Adrenal gland (tissue), 5 donors: ENCODE measurements around the gene ZDHHC18.

Experiments
- POLR2A ChIP-seq, 2 donors: fragments of 450-650 bp; IDR thresholded peaks; one replicate each; pipeline ENCODE4 v1.6.1; 2017; ENCODE audit warnings: antibody characterized with exemption in 2 of 2, mild to moderate bottlenecking in 2 of 2, moderate library complexity in 1 of 2
- TF ChIP-seq, protein P1 (sequence below), 6 experiments: fragments of 450-650 bp in 4 of 6; fragments of 200-600 bp in 2 of 6; sonication (generic) in 1 of 6; IDR thresholded peaks; 1 replicate in 5 of 6; 2 replicates in 1 of 6; pipeline versions ENCODE4 v1.5.1 to v1.8.0; 2016 to 2021; ENCODE audit warnings: antibody characterized with exemption in 6 of 6, mild to moderate bottlenecking in 2 of 6, moderate library complexity in 1 of 6
- donor health status: DM: no; HTN: no; CAD: no.

DNA sequence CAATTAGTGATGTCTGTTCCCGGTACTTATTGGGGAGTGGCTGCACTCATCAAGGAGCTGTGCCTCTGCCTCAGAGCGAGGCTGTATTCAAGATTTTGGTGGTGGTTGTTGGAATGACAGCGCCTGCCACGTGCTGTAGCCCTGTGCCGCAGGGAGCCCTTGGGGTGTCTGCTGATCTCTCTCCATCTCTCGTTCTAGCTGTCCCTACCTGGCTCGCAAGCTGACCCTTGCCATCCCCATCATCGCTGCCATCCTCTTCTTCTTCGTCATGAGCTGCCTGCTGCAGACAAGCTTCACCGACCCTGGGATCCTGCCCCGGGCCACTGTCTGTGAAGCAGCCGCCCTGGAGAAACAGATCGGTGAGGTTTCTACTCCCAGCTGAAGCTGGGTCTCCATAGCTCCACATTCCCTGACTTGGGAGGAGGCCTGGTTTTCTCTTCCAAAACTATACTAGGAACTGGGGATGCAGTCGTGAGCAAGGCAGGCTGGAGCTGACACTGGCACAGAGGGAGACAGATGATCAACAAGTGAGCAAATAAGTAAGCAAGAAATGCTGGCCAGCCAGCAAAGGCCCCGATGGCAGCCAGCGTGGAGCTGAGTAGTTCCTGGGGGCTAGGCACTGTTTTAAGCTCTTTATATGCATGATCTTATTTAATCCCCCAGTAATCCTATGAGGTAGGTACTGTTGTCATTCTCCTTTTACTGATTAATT, 5.9 kb downstream of the ZDHHC18 start:
- TF ChIP-seq, protein P1, sequence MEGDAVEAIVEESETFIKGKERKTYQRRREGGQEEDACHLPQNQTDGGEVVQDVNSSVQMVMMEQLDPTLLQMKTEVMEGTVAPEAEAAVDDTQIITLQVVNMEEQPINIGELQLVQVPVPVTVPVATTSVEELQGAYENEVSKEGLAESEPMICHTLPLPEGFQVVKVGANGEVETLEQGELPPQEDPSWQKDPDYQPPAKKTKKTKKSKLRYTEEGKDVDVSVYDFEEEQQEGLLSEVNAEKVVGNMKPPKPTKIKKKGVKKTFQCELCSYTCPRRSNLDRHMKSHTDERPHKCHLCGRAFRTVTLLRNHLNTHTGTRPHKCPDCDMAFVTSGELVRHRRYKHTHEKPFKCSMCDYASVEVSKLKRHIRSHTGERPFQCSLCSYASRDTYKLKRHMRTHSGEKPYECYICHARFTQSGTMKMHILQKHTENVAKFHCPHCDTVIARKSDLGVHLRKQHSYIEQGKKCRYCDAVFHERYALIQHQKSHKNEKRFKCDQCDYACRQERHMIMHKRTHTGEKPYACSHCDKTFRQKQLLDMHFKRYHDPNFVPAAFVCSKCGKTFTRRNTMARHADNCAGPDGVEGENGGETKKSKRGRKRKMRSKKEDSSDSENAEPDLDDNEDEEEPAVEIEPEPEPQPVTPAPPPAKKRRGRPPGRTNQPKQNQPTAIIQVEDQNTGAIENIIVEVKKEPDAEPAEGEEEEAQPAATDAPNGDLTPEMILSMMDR (IDR thresholded peaks at IDR 0.05), result no peak
- TF ChIP-seq POLR2A (IDR thresholded peaks at IDR 0.05), result no peak
